RWPE1 (cell line): Measurements from ENCODE around the gene CERS6.
"Not testable (repeated sequence)": the region's sequence is repeated elsewhere in the genome, so short reads cannot be mapped to it uniquely, and the experiment has no call there.

Source experiments
- CTCF ChIA-PET: fragments of 350-600 bp; sonication (Branson Sonifier 250); formaldehyde crosslinking; extraction: SDS; loops from one replicate; lab custom pipeline; 2021; lab: Yijun Ruan, JAX
- POLR2A ChIA-PET: fragments of 400-600 bp; formaldehyde crosslinking; extraction: SDS; loops from one replicate; lab custom pipeline; 2020; ENCODE audit warnings: antibody characterized with exemption; ENCODE audit not compliant: low non-redundant PET; lab: Yijun Ruan, JAX
- DNase-seq: peaks from one replicate; pipeline ENCODE4 v3.0.0; 2012; ENCODE audit warnings: low spot score
- H3K27ac ChIP-seq: fragments of 450-650 bp; 2 replicates; pipeline ENCODE4 v1.5.1; 2017
- TF ChIP-seq, protein P1 (sequence below): fragments of 450-650 bp; conservative IDR thresholded peaks from 2 replicates; pipeline ENCODE4 v1.5.1; 2017; ENCODE audit warnings: low read depth, mild to moderate bottlenecking

CERS6 gene

DNA sequence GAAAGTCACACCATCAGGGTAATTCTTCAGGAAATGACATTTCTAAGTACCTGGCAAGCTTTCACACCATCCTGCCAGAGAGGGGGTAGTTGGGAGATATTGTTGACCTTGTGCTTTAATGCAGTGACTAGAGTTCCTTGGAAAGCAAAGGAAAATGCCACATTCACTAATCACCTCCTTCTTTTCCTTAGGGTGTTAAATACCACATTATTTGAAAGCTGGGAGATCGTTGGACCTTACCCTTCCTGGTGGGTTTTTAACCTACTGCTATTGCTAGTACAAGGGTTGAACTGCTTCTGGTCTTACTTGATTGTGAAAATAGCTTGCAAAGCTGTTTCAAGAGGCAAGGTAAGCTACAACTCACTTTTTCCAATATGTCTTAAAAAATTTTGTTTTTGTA is 309.3 kb downstream of the CERS6 start:
- CTCF ChIA-PET = no interaction called here
- TF ChIP-seq, protein P1, sequence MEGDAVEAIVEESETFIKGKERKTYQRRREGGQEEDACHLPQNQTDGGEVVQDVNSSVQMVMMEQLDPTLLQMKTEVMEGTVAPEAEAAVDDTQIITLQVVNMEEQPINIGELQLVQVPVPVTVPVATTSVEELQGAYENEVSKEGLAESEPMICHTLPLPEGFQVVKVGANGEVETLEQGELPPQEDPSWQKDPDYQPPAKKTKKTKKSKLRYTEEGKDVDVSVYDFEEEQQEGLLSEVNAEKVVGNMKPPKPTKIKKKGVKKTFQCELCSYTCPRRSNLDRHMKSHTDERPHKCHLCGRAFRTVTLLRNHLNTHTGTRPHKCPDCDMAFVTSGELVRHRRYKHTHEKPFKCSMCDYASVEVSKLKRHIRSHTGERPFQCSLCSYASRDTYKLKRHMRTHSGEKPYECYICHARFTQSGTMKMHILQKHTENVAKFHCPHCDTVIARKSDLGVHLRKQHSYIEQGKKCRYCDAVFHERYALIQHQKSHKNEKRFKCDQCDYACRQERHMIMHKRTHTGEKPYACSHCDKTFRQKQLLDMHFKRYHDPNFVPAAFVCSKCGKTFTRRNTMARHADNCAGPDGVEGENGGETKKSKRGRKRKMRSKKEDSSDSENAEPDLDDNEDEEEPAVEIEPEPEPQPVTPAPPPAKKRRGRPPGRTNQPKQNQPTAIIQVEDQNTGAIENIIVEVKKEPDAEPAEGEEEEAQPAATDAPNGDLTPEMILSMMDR = no peak

DNA sequence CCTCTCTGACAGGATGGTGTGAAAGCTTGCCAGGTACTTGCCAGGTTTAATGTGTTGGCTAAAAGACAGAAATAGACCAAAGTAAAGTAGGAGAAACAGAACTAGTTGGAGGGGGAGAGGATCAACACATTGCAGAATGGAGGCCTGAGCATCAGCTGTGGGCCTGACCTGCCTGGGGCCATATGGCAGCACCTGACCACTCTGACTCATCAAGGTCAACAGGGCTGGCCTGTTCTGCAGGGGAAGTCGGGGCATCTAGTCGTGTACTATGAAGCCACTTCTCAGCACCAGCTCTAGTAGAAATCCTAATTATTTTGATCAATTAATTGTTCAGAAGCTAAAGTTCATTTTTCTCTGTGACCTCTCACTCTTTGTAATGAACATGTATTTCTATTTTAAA is 310.5 kb downstream of the CERS6 start:
- ChIA-PET CTCF (no interaction called here), POLR2A (no interaction called here)
- DNase-seq = peak; percentile 42
- H3K27ac ChIP-seq = no peak overlapping the region
- TF ChIP-seq, protein P1 = no peak

More for the DNA sequence above, 309.3 kb downstream of the CERS6 start:
- no peak overlapping the region for H3K27ac ChIP-seq
- POLR2A ChIA-PET = no interaction called here
- no peak for DNase-seq

DNA sequence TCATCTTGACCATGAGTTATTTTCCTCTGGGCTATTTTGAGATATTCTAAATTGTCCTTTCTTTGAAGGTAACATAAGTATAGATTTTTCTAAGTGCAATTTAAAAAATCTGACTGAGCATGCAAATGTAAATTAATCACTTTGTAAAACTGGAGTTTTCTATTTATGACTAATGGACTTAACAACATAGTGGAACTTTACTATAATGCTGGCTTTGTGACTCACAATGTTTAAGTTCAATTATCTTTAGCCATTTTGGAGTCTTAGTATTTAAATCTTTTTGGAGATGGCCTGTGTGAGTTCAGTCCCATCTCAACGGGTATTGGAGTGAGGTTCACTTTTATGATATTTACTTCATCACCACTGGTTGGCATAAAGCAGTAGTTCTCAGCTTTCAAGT is 311.2 kb downstream of the CERS6 start:
- H3K27ac ChIP-seq = no peak overlapping the region
- DNase-seq = peak; percentile 9
- ChIA-PET CTCF (interaction anchor here (0.6 kb wide), 1 partner anchor 153 kb away, joined by 3 read pairs; no protein-coding TSS in a partner anchor), POLR2A (no interaction called here)
- TF ChIP-seq, protein P1 = no peak

DNA sequence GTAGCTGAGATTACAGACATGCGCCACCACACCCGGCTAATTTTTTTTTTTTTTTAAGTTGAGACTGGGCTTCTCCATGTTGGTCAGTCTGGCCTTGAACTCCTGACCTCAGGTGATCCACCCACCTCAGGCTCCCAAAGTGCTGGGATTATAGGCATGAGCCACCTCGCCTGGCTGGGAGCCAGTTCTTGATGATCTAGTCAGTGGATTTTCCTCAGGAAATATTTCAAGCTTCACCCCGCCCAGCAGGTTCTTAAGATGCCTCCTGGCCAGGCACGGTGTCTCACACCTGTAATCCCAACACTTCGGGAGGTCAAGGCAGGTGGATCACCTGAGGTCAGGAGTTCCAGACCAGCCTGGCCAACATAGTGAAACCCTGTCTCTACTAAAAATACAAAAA is 312.3 kb downstream of the CERS6 start:
- DNase-seq, POLR2A ChIA-PET, CTCF ChIA-PET, H3K27ac ChIP-seq: not testable (repeated sequence)

DNA sequence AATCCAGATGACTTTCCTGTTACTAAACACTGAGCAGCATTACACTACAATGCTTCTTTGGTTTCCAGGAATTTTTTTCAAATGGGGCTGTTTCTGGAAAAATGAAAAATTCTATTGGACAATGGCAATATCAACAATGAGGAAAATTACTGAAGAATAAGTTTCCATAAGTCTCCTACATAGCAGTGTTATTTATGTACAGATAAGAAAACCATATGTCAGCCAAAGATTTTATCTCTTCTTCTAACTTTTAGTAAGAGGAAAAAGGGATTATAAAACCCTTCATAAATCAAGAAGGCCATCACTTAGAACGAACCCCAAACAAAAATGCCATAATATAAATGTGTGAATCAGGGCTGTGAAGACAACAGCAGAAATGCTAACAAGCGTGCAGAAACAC is 314.7 kb downstream of the CERS6 start:
- H3K27ac ChIP-seq = no peak overlapping the region
- CTCF ChIA-PET = interaction anchor here (0.5 kb wide), 1 partner anchor 485 kb away, joined by 3 read pairs; no protein-coding TSS in a partner anchor
- POLR2A ChIA-PET = no interaction called here
- TF ChIP-seq, protein P1 = no peak
- no peak for DNase-seq

DNA sequence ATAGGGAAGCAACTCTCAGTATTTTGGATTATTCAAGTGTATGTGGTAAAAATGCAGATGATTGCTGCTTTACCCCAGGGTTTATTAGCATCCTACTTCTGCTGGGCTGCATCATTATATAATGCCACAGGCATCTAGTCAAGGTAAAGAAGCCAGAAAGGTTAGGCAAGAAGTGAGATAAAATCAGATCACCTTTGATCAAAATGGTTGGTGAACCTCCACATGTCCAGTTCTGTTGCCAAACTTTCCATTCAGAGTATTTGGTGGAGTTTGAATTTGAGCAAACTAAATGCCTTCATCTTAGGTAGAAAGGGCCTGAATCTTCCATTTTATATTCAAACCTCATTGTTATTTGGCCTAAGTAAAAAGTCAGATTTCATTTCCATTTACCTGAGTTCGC is 316.6 kb downstream of the CERS6 start:
- H3K27ac ChIP-seq = no peak overlapping the region
- CTCF ChIA-PET = interaction anchor here (0.7 to 1.0 kb wide), 3 partner anchors 148 to 426 kb away, joined by 3 to 4 read pairs (median 3); no protein-coding TSS in a partner anchor
- TF ChIP-seq, protein P1 = no peak
- DNase-seq = no peak
- POLR2A ChIA-PET = no interaction called here

DNA sequence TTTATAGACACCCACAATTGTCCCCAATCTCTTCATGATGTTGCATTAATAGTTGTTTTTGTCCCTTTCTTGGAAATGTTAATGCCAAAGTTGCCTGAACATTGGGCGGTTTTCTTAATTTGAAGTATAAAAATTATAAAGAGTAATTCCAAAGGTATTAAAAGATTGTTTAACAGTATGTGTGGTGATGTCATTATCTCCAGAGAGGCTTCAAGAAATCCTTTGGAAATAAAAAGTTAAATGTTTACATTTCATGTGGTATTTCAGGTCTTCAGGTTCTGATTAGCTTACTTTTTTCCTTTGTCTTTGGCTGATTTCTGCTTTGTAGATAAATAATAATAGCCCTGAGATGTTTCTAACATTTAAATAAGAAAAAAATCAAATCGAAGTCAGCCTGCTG is 317.1 kb downstream of the CERS6 start:
- DNase-seq = no peak
- no peak overlapping the region for H3K27ac ChIP-seq
- POLR2A ChIA-PET = no interaction called here
- TF ChIP-seq, protein P1 = no peak
- CTCF ChIA-PET = interaction anchor here (0.7 to 1.0 kb wide), 4 partner anchors 43 to 427 kb away, joined by 3 to 5 read pairs (median 4); no protein-coding TSS in a partner anchor
